Adrenal gland (tissue), 5 donors: ENCODE results near the gene CC2D2A.

ENCODE experiments used
- POLR2A ChIP-seq, 2 donors: fragments of 450-650 bp; IDR thresholded peaks; one replicate each; pipeline ENCODE4 v1.6.1; 2017; ENCODE audit warnings: antibody characterized with exemption in 2 of 2, mild to moderate bottlenecking in 2 of 2, moderate library complexity in 1 of 2
- TF ChIP-seq, protein P1 (sequence below), 6 experiments: fragments of 450-650 bp in 4 of 6; fragments of 200-600 bp in 2 of 6; sonication (generic) in 1 of 6; IDR thresholded peaks; 1 replicate in 5 of 6; 2 replicates in 1 of 6; pipeline versions ENCODE4 v1.5.1 to v1.8.0; 2016 to 2021; ENCODE audit warnings: antibody characterized with exemption in 6 of 6, mild to moderate bottlenecking in 2 of 6, moderate library complexity in 1 of 6
- donor health status: DM: no; HTN: no; CAD: no.

DNA sequence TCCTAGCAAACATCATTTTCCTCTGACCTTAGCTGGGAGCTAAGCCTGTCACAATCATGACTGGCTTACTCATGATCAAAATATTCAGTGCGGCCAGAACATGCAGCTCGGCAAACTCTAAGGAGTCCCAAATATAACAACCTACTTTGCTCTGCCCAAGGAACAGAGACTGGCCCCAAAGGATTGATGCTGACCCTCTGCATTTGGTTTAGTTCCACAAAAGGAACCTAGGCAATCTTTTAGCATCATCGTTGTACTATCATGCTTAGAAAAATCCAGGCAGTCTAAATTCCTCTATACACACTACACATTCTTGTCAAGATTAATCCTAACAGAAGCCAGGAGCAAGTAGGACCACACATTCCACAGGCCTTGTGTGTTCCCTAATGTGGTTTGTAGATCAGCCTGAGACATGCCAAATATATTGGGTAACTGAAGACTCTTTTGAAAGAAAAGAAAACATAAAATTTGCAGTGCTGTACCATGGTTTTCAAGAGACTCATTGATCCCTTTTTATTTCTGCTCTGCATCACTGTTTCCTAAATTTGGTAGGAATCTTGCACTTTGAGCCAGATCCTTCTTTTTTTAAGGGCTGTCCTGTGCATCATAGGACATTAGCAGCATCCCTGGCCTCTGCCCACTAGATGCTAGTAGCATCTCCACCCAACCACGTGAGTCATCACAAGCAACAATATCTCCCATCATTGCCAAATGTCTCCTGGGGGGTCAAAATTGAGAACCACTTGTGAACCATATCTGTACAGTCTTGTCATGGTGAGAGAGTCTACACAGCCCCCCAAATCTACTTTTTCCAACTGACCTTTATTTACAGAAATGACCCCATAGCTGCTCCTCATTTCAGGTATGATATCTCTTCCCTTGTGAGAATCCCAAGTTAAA lies 17.6 kb upstream of the CC2D2A start:
- TF ChIP-seq, protein P1, sequence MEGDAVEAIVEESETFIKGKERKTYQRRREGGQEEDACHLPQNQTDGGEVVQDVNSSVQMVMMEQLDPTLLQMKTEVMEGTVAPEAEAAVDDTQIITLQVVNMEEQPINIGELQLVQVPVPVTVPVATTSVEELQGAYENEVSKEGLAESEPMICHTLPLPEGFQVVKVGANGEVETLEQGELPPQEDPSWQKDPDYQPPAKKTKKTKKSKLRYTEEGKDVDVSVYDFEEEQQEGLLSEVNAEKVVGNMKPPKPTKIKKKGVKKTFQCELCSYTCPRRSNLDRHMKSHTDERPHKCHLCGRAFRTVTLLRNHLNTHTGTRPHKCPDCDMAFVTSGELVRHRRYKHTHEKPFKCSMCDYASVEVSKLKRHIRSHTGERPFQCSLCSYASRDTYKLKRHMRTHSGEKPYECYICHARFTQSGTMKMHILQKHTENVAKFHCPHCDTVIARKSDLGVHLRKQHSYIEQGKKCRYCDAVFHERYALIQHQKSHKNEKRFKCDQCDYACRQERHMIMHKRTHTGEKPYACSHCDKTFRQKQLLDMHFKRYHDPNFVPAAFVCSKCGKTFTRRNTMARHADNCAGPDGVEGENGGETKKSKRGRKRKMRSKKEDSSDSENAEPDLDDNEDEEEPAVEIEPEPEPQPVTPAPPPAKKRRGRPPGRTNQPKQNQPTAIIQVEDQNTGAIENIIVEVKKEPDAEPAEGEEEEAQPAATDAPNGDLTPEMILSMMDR (IDR thresholded peaks at IDR 0.05) = no peak
- no peak for TF ChIP-seq POLR2A (IDR thresholded peaks at IDR 0.05)
